RWPE1 (cell line): ENCODE data around the gene STRIP2.
A peak's percentile ranks its signal among the peaks of the same experiment; 100 is the strongest.

ENCODE experiments used
- CTCF ChIA-PET: fragments of 350-600 bp; sonication (Branson Sonifier 250); formaldehyde crosslinking; extraction: SDS; loops from one replicate; lab custom pipeline; 2021; lab: Yijun Ruan, JAX
- POLR2A ChIA-PET: fragments of 400-600 bp; formaldehyde crosslinking; extraction: SDS; loops from one replicate; lab custom pipeline; 2020; ENCODE audit warnings: antibody characterized with exemption; ENCODE audit not compliant: low non-redundant PET; lab: Yijun Ruan, JAX
- DNase-seq: peaks from one replicate; pipeline ENCODE4 v3.0.0; 2012; ENCODE audit warnings: low spot score
- H3K27ac ChIP-seq: fragments of 450-650 bp; 2 replicates; pipeline ENCODE4 v1.5.1; 2017
- TF ChIP-seq, protein P1 (sequence below): fragments of 450-650 bp; conservative IDR thresholded peaks from 2 replicates; pipeline ENCODE4 v1.5.1; 2017; ENCODE audit warnings: low read depth, mild to moderate bottlenecking

Gene STRIP2

DNA sequence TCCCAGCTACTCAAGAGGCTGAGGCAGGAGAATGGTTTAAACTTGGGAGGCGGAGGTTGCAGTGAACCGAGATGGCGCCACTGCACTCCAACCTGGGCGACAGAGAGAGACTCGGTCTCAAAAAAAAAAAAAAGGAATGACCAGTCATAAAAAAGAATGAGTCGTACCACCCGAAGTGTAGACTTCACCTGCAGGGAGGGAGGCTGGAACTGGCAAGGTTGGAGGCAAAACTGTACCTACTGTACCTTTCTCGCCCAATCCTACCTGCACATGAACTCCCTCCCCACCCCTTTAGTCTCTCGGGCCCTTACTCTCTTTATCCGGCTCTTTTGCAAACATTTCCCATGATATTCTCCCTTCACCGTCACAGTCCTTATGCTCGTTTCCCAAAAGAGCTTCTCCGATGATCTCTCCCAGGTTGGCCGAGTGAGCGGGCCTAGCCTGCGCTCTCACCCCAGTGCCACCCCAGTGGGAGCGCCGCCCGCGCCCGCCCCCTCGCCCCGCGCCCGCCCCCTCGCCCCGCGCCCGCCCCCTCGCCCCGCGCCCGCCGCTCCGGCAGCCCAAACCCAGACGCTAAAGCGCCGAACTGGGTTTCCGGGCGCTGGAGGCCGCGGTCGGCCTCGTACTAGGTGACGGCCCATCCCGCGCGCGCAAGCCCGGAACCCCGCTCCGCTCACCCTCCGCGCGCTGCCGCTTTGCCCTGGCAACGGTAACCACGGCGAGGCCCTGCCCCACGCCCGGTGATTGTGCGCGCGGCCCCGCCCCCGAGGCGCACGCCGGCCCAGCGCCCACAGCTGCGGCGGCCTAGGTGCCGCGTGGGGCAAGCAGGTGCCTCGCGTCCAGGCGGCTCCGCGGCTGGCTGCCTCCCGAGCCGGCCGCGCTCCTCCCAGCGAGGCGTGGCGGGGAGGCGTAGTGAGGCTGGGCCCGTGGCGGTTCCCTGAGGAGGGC, 67.8 kb downstream of the STRIP2 start, which contains the start of gene SMKR1:
TSS of gene SMKR1 (plus strand) at position 772 of the 948 bp plus-strand sequence. CDS start 294 bp downstream, outside the sequence.
- peak; percentile 73 for DNase-seq
- TF ChIP-seq, protein P1, sequence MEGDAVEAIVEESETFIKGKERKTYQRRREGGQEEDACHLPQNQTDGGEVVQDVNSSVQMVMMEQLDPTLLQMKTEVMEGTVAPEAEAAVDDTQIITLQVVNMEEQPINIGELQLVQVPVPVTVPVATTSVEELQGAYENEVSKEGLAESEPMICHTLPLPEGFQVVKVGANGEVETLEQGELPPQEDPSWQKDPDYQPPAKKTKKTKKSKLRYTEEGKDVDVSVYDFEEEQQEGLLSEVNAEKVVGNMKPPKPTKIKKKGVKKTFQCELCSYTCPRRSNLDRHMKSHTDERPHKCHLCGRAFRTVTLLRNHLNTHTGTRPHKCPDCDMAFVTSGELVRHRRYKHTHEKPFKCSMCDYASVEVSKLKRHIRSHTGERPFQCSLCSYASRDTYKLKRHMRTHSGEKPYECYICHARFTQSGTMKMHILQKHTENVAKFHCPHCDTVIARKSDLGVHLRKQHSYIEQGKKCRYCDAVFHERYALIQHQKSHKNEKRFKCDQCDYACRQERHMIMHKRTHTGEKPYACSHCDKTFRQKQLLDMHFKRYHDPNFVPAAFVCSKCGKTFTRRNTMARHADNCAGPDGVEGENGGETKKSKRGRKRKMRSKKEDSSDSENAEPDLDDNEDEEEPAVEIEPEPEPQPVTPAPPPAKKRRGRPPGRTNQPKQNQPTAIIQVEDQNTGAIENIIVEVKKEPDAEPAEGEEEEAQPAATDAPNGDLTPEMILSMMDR: no peak
- POLR2A ChIA-PET: no interaction called here
- CTCF ChIA-PET: interaction anchor here (0.6 to 1.0 kb wide), 2 partner anchors 134 to 142 kb away, joined by 4 to 5 read pairs; no protein-coding TSS in a partner anchor
- H3K27ac ChIP-seq: no peak within 1 kb of the TSS

- no peak overlapping the region for H3K27ac ChIP-seq
- DNase-seq: peak; percentile 3
- POLR2A ChIA-PET: no interaction called here
- TF ChIP-seq, protein P1: no peak
- CTCF ChIA-PET: interaction anchor here (0.6 kb wide), 1 partner anchor 141 kb away, joined by 4 read pairs; no protein-coding TSS in a partner anchor
These were observed 68.8 kb downstream of the STRIP2 start for GRCh38 chr7:129502708-129503685.

- CTCF ChIA-PET: no interaction called here
- TF ChIP-seq, protein P1: no peak
- no peak overlapping the region for H3K27ac ChIP-seq
- no peak for DNase-seq
- POLR2A ChIA-PET: no interaction called here
These were observed 69.5 kb downstream of the STRIP2 start for GRCh38 chr7:129503725-129504124.

DNA sequence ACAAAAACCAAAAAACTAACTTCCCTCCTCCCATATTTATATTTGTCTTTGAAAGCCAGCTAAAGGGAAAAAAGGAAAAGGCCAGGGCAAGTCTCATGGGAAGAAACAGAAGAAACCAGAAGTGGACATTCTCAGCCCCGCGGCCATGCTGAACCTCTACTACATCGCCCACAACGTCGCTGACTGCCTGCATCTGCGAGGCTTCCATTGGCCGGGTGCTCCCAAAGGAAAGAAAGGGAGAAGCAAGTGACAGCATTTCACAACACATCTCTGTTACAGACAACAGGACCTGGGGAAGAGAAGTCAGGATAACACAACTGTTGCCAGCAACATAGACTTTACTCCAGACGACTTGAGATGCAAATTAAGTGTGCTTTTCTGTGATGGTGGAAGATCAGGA, 78.0 kb downstream of the STRIP2 start:
- POLR2A ChIA-PET: no interaction called here
- TF ChIP-seq, protein P1: no peak
- H3K27ac ChIP-seq: no peak overlapping the region

GRCh38 chr7:129513546-129513945, 79.3 kb downstream of the STRIP2 start:
- TF ChIP-seq, protein P1: no peak
- H3K27ac ChIP-seq: no peak overlapping the region
- DNase-seq: no peak
- CTCF ChIA-PET: no interaction called here
- POLR2A ChIA-PET: no interaction called here

More for the DNA sequence above, 78.0 kb downstream of the STRIP2 start:
- DNase-seq: no peak
- CTCF ChIA-PET: no interaction called here

DNA sequence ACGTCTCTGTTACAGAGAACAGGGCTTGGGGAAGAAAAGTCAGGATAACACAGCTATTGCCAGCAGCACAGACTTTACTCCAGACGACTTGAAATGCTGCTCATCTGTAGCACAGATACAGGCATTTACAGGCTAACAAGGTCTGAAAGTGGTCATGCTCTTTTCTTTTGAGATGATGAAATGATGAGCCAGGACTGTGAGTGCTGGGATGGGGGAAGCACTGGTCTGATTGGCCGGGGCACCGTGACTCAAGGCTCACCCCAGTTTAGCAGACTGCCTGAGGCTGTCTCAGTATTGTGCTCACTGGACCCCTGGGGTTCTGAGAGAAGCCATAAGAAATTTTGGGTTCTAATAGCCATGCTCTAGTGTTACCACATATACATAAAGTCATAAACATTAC, 80.5 kb downstream of the STRIP2 start:
- TF ChIP-seq, protein P1: no peak
- POLR2A ChIA-PET: no interaction called here
- DNase-seq: no peak
- no peak overlapping the region for H3K27ac ChIP-seq
- CTCF ChIA-PET: interaction anchor here (0.6 kb wide), 1 partner anchor 17 kb away, joined by 3 read pairs; no protein-coding TSS in a partner anchor
